Activated B cell treated with CpG ODN at 0.5 μM for 24 hours (primary cell): ENCODE results near the gene ANGEL1. TPM values are rescaled to one million over a fixed set of nuclear protein-coding genes. Genes with fewer than 3 reads are reported as not detected.

Source experiments
- ATAC-seq: fragments of 200-7000 bp; cut with Tn5 transposase; one replicate; pipeline ENCODE4 v1.10.0; 2021; ENCODE audit warnings: low read depth, mild to moderate bottlenecking, moderate library complexity
- CTCF ChIA-PET: fragments of 350-600 bp; sonication (Branson Sonifier 250); formaldehyde crosslinking; loops from one replicate; lab custom pipeline; 2021; ENCODE audit warnings: antibody characterized with exemption; lab: Charles Lee
- POLR2A ChIA-PET: fragments of 350-600 bp; sonication (Branson Sonifier 250); formaldehyde crosslinking; loops from one replicate; lab custom pipeline; 2021; ENCODE audit warnings: antibody characterized with exemption; lab: Charles Lee
- DNase-seq: peaks from one replicate; pipeline ENCODE4 v3.0.0; 2022
- H3K27ac Mint-ChIP-seq: one replicate; pipeline ENCODE4 v1.8.0; 2020; ENCODE audit warnings: mixed read lengths
- H3K27me3 Mint-ChIP-seq: one replicate; pipeline ENCODE4 v1.8.0; 2021; ENCODE audit warnings: mixed read lengths
- H3K36me3 Mint-ChIP-seq: one replicate; pipeline ENCODE4 v1.8.0; 2021; ENCODE audit warnings: low read depth, mixed read lengths
- H3K4me1 Mint-ChIP-seq: one replicate; pipeline ENCODE4 v1.8.0; 2021; ENCODE audit warnings: mixed read lengths
- H3K4me3 Mint-ChIP-seq: one replicate; pipeline ENCODE4 v1.8.0; 2020; ENCODE audit warnings: mild to moderate bottlenecking, mixed read lengths
- H3K9me3 Mint-ChIP-seq: one replicate; pipeline ENCODE4 v1.8.0; 2020; ENCODE audit warnings: mixed read lengths
- CTCF ChIP-seq: fragments of 200-600 bp; IDR thresholded peaks from one replicate; pipeline ENCODE4 v1.8.0; 2022; ENCODE audit warnings: antibody characterized with exemption, mild to moderate bottlenecking
- intact Hi-C: fragments of 100-400 bp; cut with micrococcal nuclease; formaldehyde crosslinking; loops from one replicate; pipeline ENCODE4 v1.15.1; 2024
- total RNA-seq: library from RNA; stranded (reverse); gene quantifications from 2 replicates; pipeline ENCODE4 v1.2.3, GENCODE V29; 2022

Gene ANGEL1
- total RNA-seq, 1 donor from 2014 or later: 17.9 TPM

- intact Hi-C loops: no loop called here
- Mint-ChIP-seq H3K27me3 (peaks cover 17% of the 10 kb centered on the region), H3K4me3 (no peak overlapping the region), H3K4me1 (no peaks in the 10 kb centered on the region), H3K36me3 (no peaks in the 10 kb centered on the region), H3K27ac (no peak overlapping the region), H3K9me3 (no peaks in the 10 kb centered on the region)
- DNase-seq: no peak
- TF ChIP-seq CTCF: no peak
- ChIA-PET CTCF (no interaction called here), POLR2A (no interaction called here)
- no peak for ATAC-seq
These were observed 17.2 kb upstream of the ANGEL1 start for GRCh38 chr14:76829650-76830421.

GRCh38 chr14:76829013-76829365 lies 16.3 kb upstream of the ANGEL1 start:
- no peak for TF ChIP-seq CTCF
- H3K4me1 Mint-ChIP-seq: no peaks in the 10 kb centered on the region
- no peaks in the 10 kb centered on the region for H3K36me3 Mint-ChIP-seq
- H3K27me3 Mint-ChIP-seq: peaks cover 12% of the 10 kb centered on the region
- POLR2A ChIA-PET: no interaction called here
- H3K27ac Mint-ChIP-seq: no peak overlapping the region
- no peak overlapping the region for H3K4me3 Mint-ChIP-seq
- H3K9me3 Mint-ChIP-seq: no peaks in the 10 kb centered on the region
- CTCF ChIA-PET: no interaction called here
- intact Hi-C loops: no loop called here
- DNase-seq (no peak), ATAC-seq (no peak)

- no peak overlapping the region for H3K27ac Mint-ChIP-seq
- no peaks in the 10 kb centered on the region for H3K36me3 Mint-ChIP-seq
- no peak overlapping the region for H3K4me3 Mint-ChIP-seq
- ChIA-PET CTCF (no interaction called here), POLR2A (no interaction called here)
- H3K9me3 Mint-ChIP-seq: no peaks in the 10 kb centered on the region
- H3K27me3 Mint-ChIP-seq: peaks cover 11% of the 10 kb centered on the region
- TF ChIP-seq CTCF: no peak
- intact Hi-C loops: no loop called here
- H3K4me1 Mint-ChIP-seq: no peaks in the 10 kb centered on the region
- DNase-seq (no peak), ATAC-seq (no peak)
These were observed 15.8 kb upstream of the ANGEL1 start for GRCh38 chr14:76828339-76829012.

GRCh38 chr14:76827696-76828296 lies 15.1 kb upstream of the ANGEL1 start:
- DNase-seq (no peak), ATAC-seq (no peak)
- H3K4me3 Mint-ChIP-seq: no peak overlapping the region
- POLR2A ChIA-PET: no interaction called here
- no peak for TF ChIP-seq CTCF
- CTCF ChIA-PET: no interaction called here
- H3K36me3 Mint-ChIP-seq: no peaks in the 10 kb centered on the region
- no peak overlapping the region for H3K27ac Mint-ChIP-seq
- H3K27me3 Mint-ChIP-seq: peaks cover 10% of the 10 kb centered on the region
- intact Hi-C loops: no loop called here
- no peaks in the 10 kb centered on the region for H3K4me1 Mint-ChIP-seq
- H3K9me3 Mint-ChIP-seq: no peaks in the 10 kb centered on the region

- no peak for ATAC-seq
- TF ChIP-seq CTCF: no peak
- intact Hi-C loops: no loop called here
These were observed 13.4 kb upstream of the ANGEL1 start, which contains the start of gene LRRC74A for GRCh38 chr14:76826122-76826521. TSS of gene LRRC74A (plus strand) at chr14:76826408. CDS start at chr14:76826698, 290 bp downstream.

More at GRCh38 chr14:76826122-76826521, 13.4 kb upstream of the ANGEL1 start, which contains the start of gene LRRC74A:
- Mint-ChIP-seq H3K36me3 (no peaks in the 10 kb centered on the region), H3K27me3 (peaks cover 11% of the 10 kb centered on the region), H3K9me3 (no peaks in the 10 kb centered on the region), H3K4me1 (no peaks in the 10 kb centered on the region), H3K27ac (no peak within 1 kb of the TSS), H3K4me3 (no peak within 1 kb of the TSS)
- CTCF ChIA-PET: no interaction called here
- no peak for DNase-seq
- POLR2A ChIA-PET: no interaction called here
